ENCODE results near the gene APLN. TPM values are rescaled to one million over a fixed set of nuclear protein-coding genes. Genes with fewer than 3 reads are reported as not detected.

APLN gene
- total RNA-seq (1.8 TPM), polyA plus RNA-seq (1.0 TPM)

DNA sequence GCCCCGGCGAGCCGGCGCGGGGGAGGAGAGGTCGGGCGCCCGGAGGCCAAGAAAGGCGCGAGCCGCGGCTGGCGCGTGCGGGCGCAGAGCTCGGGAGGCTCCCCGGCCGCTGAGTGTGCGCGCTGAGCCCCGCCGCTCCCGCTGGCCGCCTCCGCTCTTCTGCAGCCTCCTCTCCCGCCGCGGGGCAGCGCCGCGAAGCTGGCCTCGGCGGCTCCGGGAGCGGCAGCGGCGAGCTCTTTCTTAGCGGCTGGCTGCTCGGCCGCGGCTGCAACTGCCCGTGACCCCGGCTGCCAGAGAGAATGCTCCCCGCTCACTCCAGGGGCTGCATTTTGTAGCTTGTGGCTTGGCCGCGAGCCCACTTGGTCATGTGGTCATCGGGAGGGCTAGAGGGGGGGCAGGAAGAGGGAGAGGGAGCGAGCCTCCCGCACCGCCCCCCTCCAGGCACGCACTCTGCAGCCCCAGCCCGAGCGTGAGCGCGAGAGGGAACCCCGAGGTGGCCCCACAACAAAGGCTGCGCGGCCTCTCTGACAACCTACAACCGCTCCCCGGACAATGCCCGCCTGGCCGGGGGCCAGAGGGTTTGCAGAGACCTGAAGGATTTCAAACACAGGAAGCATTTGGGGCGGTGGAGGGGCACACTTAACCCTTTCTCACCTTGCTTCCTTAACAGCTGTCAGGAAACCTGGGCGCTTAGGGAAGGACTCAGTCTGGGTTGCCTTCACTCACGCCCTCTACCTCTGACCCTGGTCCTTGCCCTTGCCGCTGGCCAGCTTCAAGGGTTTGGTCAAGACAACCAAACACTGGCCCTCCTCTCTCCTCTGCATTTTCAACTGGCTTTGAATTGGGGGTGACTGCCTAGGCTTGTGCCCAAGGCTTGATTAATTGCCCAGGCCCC lies at the start of gene APLN:
Gene APLN (minus strand): TSS at position 305 of the 895 bp plus-strand sequence. CDS start 326 bp downstream, outside the sequence.
- Histone ChIP-seq H3K4me1 (ENCODE audit: insufficient read depth) (no peaks in the 10 kb centered on the region), H3K27ac (ENCODE audit: low read depth) (no peak within 1 kb of the TSS), H3K36me3 (ENCODE audit: insufficient read depth) (no peaks in the 10 kb centered on the region), H3K4me3 (ENCODE audit: low read depth, low read length) (peak within 1 kb of the TSS; percentile 38)
- under 1% methylated on average over 62 of the region's 67 CpGs for WGBS
- DNase-seq (ENCODE audit: extremely low spot score), result peak; percentile 10

- Histone ChIP-seq H3K27ac (ENCODE audit: low read depth) (no peak overlapping the region), H3K4me3 (ENCODE audit: low read depth, low read length) (no peak overlapping the region), H3K4me1 (ENCODE audit: insufficient read depth) (no peaks in the 10 kb centered on the region), H3K36me3 (ENCODE audit: insufficient read depth) (no peaks in the 10 kb centered on the region)
- no peak for DNase-seq (ENCODE audit: extremely low spot score)
- 100% methylated on average over 2 of the region's 2 CpGs for WGBS
Observed at GRCh38 chrX:129704491-129704890, 49.7 kb upstream of the APLN start.

DNA sequence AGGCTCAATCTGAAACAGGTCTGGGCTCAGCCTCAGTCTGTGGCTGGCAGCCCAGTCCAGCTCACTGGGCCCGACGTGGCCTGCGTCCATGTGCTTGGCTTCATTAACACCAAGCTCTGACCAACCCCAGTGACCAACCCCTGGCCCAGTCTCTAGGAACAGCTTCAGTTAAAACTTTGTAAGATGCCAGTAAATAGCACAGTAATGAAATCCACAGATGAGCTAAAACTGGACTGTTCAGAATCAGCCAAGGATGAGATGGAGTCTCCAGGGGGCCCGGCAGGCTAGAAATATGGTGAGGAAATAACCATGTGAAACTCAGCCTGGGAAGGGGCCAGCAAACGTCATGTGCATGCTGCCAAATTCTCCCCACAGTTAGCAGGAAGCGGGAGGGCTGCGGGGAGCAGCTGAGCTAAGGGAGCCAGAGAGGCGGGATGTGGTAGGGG lies 46.9 kb upstream of the APLN start:
- WGBS, result 37% methylated on average over 8 of the region's 8 CpGs
- no peak for DNase-seq (ENCODE audit: extremely low spot score)

DNA sequence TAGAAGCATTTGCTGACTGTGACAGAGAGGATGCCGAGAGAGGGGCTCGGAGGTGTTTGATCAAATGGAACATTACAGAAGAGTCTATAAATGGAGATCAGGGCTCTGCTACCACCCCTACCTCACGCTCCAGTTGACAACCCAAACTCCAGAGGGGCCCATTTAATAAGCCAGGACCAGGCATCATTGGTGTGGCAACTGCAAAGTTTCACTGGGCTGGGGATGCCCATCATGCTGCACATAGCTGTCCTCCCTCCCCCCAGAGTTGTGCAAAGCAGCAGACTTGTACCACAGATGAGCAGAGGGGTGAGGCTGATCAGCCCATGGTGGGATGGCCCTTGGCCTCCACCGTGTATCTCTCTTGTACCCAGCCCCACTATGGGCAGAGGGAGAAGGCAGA lies 45.8 kb upstream of the APLN start:
- WGBS, result 97% methylated on average over 4 of the region's 4 CpGs
- no peak for DNase-seq (ENCODE audit: extremely low spot score)
- no peak overlapping the region for H3K27ac ChIP-seq (ENCODE audit: low read depth)

More for the DNA sequence above, 46.9 kb upstream of the APLN start:
- Histone ChIP-seq H3K4me1 (ENCODE audit: insufficient read depth) (no peaks in the 10 kb centered on the region), H3K36me3 (ENCODE audit: insufficient read depth) (no peaks in the 10 kb centered on the region), H3K27ac (ENCODE audit: low read depth) (no peak overlapping the region), H3K4me3 (ENCODE audit: low read depth, low read length) (no peak overlapping the region)

DNA sequence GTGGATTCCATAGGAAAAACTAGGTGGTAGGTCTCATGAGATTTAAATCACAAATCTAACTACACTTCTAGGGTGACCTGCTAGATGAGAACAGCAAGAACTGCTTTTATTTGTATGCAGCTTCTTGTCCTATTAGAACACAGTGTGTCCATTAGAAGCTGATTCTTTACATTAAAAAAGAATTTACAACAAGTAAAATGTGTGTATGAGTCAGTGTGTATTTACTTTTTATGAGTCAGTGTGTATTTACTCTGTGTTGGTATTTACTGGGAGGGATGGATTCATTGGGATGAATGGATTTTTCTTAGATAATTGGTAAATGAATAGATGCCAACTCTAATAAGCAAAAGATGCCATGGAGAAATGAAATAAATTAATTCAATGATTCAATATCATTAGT lies 43.4 kb upstream of the APLN start:
- Histone ChIP-seq H3K27ac (ENCODE audit: low read depth) (no peak overlapping the region), H3K4me3 (ENCODE audit: low read depth, low read length) (no peak overlapping the region), H3K4me1 (ENCODE audit: insufficient read depth) (no peaks in the 10 kb centered on the region), H3K36me3 (ENCODE audit: insufficient read depth) (no peaks in the 10 kb centered on the region)
- DNase-seq (ENCODE audit: extremely low spot score), result no peak

More for the DNA sequence above, 45.8 kb upstream of the APLN start:
- Histone ChIP-seq H3K4me3 (ENCODE audit: low read depth, low read length) (no peak overlapping the region), H3K36me3 (ENCODE audit: insufficient read depth) (no peaks in the 10 kb centered on the region), H3K4me1 (ENCODE audit: insufficient read depth) (no peaks in the 10 kb centered on the region)

DNA sequence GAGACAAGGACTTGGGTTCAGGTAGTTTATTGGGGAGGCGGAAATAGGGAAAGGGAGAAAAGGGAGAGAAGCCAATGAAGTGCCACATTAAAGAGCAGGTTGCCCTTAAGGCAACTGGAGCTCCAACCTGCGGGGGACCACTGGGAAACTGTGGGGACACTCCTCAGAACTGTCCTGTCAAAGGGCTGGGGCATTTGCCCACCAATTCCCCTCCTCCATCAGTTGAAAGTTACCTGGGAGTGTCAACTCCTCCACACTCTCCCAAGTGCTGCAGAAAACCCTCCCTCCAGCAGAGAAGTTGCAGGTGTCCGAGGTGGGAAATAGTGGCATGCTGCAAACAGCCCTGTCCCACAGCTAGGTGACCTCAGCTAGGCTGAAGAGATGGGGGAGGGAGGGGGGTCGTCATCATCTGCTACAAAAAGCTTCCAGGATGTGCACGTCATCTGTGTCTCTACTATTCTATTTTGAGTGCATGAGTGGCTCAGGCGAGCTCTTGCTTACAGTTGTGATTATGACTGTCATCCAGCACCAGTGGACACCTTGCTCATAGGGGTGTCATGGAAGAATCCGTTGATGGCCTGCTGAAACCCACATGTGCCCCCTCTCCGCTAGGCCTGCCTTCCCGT lies 42.6 kb upstream of the APLN start:
- Histone ChIP-seq H3K4me1 (ENCODE audit: insufficient read depth) (no peaks in the 10 kb centered on the region), H3K27ac (ENCODE audit: low read depth) (no peak overlapping the region), H3K36me3 (ENCODE audit: insufficient read depth) (no peaks in the 10 kb centered on the region), H3K4me3 (ENCODE audit: low read depth, low read length) (no peak overlapping the region)
- no peak for DNase-seq (ENCODE audit: extremely low spot score)
- WGBS, result 70% methylated on average over 9 of the region's 9 CpGs

DNA sequence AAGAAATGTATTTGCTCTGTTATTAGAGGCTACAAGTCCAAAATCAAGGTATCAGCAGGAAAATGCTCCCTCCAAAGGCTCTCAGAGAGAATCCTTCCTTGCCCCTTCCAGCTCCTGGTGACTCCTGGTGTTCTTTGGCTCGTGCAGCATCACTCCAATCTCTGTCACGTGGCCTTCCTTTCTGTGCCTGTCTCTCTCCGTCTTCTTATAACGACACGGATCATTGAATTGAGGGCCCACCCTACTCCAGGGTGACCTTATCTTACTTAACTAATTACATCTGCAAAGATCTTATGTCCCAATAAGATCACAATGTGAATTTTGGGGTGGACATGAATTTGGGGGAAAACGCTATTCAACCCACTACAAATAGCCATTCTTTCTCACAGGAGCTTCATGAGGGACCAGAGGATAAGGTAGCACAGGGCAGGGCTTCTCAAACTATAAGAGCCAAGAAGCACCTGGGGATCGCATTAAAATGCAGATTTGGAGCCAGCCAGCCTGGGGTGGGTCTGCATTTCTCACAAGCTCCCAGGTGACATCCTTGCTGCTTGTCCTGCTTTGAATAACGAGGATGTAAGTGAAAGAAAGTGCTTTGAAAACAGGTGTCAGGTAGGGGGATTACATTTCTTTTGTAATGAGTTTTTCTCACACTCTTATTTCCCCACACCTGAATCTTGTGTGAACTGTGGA lies 41.9 kb upstream of the APLN start:
- no peak overlapping the region for H3K4me3 ChIP-seq (ENCODE audit: low read depth, low read length)
- H3K27ac ChIP-seq (ENCODE audit: low read depth), result no peak overlapping the region
- DNase-seq (ENCODE audit: extremely low spot score), result no peak
- H3K36me3 ChIP-seq (ENCODE audit: insufficient read depth), result no peaks in the 10 kb centered on the region
- 70% methylated on average over 8 of the region's 8 CpGs for WGBS
- no peaks in the 10 kb centered on the region for H3K4me1 ChIP-seq (ENCODE audit: insufficient read depth)

GRCh38 chrX:129695937-129696336 lies 41.2 kb upstream of the APLN start:
- Histone ChIP-seq H3K4me1 (ENCODE audit: insufficient read depth) (no peaks in the 10 kb centered on the region), H3K36me3 (ENCODE audit: insufficient read depth) (no peaks in the 10 kb centered on the region), H3K27ac (ENCODE audit: low read depth) (no peak overlapping the region), H3K4me3 (ENCODE audit: low read depth, low read length) (no peak overlapping the region)
- no peak for DNase-seq (ENCODE audit: extremely low spot score)
- WGBS, result 90% methylated on average over 8 of the region's 8 CpGs

- Histone ChIP-seq H3K4me1 (ENCODE audit: insufficient read depth) (no peaks in the 10 kb centered on the region), H3K27ac (ENCODE audit: low read depth) (no peak overlapping the region), H3K4me3 (ENCODE audit: low read depth, low read length) (no peak overlapping the region), H3K36me3 (ENCODE audit: insufficient read depth) (no peaks in the 10 kb centered on the region)
- WGBS, result 79% methylated on average over 6 of the region's 6 CpGs
- DNase-seq (ENCODE audit: extremely low spot score), result no peak
Observed at GRCh38 chrX:129695535-129695934, 40.8 kb upstream of the APLN start.

DNA sequence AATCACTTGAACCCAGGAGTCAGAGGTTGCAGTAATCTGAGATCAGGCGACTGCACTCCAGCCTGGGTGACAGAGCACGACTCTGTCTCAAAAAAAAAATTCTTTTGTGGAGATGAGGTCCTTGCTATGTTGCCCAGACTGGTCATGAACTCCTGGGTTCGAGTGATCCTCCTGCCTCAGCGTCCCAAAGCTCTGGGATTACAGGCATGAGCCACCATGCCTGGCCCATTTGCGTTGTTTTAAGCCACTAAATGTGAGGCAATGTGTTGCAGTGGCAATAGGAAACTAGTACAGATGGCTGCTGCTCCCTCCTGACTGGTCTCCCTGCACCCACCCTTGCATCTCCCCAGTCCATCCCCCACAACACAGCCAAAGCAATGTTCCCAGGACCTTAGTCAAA lies 40.0 kb upstream of the APLN start:
- WGBS, result 93% methylated on average over 5 of the region's 5 CpGs

GRCh38 chrX:129693354-129693753 lies 38.6 kb upstream of the APLN start:
- H3K27ac ChIP-seq (ENCODE audit: low read depth), result no peak overlapping the region
- DNase-seq (ENCODE audit: extremely low spot score), result no peak

More for the DNA sequence above, 40.0 kb upstream of the APLN start:
- Histone ChIP-seq H3K36me3 (ENCODE audit: insufficient read depth) (no peaks in the 10 kb centered on the region), H3K4me3 (ENCODE audit: low read depth, low read length) (no peak overlapping the region), H3K4me1 (ENCODE audit: insufficient read depth) (no peaks in the 10 kb centered on the region), H3K27ac (ENCODE audit: low read depth) (no peak overlapping the region)
- no peak for DNase-seq (ENCODE audit: extremely low spot score)

GRCh38 chrX:129690435-129690834 lies 35.7 kb upstream of the APLN start:
- DNase-seq (ENCODE audit: extremely low spot score), result no peak
- WGBS, result 68% methylated on average over 10 of the region's 10 CpGs
- Histone ChIP-seq H3K4me3 (ENCODE audit: low read depth, low read length) (no peak overlapping the region), H3K4me1 (ENCODE audit: insufficient read depth) (no peaks in the 10 kb centered on the region), H3K27ac (ENCODE audit: low read depth) (no peak overlapping the region), H3K36me3 (ENCODE audit: insufficient read depth) (no peaks in the 10 kb centered on the region)

More at GRCh38 chrX:129693354-129693753, 38.6 kb upstream of the APLN start:
- Histone ChIP-seq H3K4me3 (ENCODE audit: low read depth, low read length) (no peak overlapping the region), H3K36me3 (ENCODE audit: insufficient read depth) (no peaks in the 10 kb centered on the region), H3K4me1 (ENCODE audit: insufficient read depth) (no peaks in the 10 kb centered on the region)
- 96% methylated on average over 3 of the region's 3 CpGs for WGBS

DNA sequence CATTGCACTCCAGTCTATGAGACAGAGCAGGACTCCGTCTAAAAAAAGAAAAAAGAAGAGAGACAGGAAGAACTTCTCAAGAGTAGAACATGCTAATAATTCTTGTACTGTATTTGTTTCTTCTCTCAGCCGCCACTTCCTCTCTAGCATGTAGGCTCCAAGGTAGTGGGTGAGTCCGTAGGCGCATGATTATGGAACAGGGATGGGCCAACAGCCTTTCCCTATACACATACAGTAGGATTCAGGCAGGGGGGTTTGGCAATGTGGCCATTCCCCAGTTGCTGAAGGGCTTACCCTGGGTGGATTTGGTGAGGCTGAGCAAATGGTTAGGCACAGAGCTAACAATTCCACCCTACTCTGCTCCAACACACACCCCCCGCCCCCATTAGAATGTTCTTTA lies 35.0 kb upstream of the APLN start:
- WGBS, result 78% methylated on average over 5 of the region's 5 CpGs
- no peak overlapping the region for H3K27ac ChIP-seq (ENCODE audit: low read depth)
- H3K4me1 ChIP-seq (ENCODE audit: insufficient read depth), result no peaks in the 10 kb centered on the region
- H3K4me3 ChIP-seq (ENCODE audit: low read depth, low read length), result no peak overlapping the region
- DNase-seq (ENCODE audit: extremely low spot score), result no peak
- no peaks in the 10 kb centered on the region for H3K36me3 ChIP-seq (ENCODE audit: insufficient read depth)
